ENCODE results near the gene LGALSL.

DNA sequence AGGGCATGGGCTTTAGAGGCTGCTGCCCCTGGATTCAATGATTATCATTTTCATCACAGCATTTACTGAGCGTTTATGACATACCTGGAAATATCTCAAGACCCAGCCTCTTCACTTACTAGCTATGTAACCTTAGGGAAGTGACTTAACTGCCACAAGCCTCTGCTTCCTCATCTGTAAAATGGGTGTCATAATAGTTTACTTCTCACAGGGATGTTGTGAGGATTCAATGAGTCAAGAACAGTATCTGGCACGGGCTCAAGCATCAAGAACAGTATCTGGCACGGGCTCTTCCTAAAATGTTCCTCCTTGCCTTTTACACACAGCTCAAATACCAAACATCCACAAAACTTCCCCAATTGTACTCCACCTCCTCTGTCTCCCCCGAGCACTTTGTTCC is 31.4 kb downstream of the LGALSL start:
- TF ChIP-seq, protein P1, sequence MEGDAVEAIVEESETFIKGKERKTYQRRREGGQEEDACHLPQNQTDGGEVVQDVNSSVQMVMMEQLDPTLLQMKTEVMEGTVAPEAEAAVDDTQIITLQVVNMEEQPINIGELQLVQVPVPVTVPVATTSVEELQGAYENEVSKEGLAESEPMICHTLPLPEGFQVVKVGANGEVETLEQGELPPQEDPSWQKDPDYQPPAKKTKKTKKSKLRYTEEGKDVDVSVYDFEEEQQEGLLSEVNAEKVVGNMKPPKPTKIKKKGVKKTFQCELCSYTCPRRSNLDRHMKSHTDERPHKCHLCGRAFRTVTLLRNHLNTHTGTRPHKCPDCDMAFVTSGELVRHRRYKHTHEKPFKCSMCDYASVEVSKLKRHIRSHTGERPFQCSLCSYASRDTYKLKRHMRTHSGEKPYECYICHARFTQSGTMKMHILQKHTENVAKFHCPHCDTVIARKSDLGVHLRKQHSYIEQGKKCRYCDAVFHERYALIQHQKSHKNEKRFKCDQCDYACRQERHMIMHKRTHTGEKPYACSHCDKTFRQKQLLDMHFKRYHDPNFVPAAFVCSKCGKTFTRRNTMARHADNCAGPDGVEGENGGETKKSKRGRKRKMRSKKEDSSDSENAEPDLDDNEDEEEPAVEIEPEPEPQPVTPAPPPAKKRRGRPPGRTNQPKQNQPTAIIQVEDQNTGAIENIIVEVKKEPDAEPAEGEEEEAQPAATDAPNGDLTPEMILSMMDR (conservative IDR thresholded peaks at IDR 0.05; ENCODE audit: low read length) = no peak
- no peak for TF ChIP-seq EZH2phosphoT487 (IDR thresholded peaks at IDR 0.05; ENCODE audit: borderline replicate concordance)

All from Loucy (cell line).